ENCODE data around the gene ARHGAP15. TPM values are rescaled to one million over a fixed set of nuclear protein-coding genes. Genes with fewer than 3 reads are reported as not detected.

ARHGAP15 gene
- total RNA-seq, 4 donors from 2014 or later, result 1.2 to 6.0 (median 3.4) TPM

DNA sequence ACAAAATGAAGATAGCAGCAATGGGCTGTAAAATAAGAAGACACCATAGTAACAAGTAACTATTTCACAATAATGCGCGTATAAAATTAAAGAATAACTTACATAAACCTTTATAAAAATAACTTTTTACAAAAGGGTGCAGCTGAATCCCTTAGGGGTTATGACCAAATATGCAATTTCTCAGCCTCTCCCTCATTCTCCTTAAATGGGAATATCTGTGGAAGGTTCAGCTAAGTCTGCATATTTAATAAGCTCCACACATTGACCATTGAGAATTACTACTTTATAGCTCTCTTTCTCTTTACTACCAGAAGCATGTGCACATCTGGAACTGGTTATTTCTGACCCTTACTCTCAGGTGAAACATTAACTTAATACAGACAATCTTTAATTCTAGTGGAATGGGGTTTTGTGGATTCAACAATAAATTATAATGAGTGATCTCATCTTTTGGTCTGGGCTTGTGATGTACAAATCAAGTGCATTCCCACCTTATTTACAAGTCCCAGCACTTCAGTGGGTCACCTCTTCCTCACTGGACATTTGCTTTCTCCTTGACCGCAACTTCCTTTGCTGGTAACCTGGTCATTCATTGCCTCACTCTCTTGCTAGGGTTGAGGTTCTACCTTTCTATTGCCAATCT, 15.7 kb downstream of the ARHGAP15 start:
- H3K4me1 ChIP-seq, result no peaks in the 10 kb centered on the region
- H3K27ac ChIP-seq, result no peak overlapping the region
- H3K27me3 ChIP-seq, result peaks cover 5% of the 10 kb centered on the region
- TF ChIP-seq POLR2A (IDR thresholded peaks at IDR 0.05) (no peak), CTCF (IDR thresholded peaks at IDR 0.05) (no peak), EP300 (IDR thresholded peaks at IDR 0.05) (no peak), POLR2AphosphoS5 (IDR thresholded peaks at IDR 0.05) (no peak)
- no peak overlapping the region for H3K4me3 ChIP-seq
- no peaks in the 10 kb centered on the region for H3K9me3 ChIP-seq
- H3K36me3 ChIP-seq, result no peaks in the 10 kb centered on the region
- WGBS, result 94% methylated on average over 3 of the region's 3 CpGs
- no peak for DNase-seq (ENCODE audit: low spot score in 2 of 2)

DNA sequence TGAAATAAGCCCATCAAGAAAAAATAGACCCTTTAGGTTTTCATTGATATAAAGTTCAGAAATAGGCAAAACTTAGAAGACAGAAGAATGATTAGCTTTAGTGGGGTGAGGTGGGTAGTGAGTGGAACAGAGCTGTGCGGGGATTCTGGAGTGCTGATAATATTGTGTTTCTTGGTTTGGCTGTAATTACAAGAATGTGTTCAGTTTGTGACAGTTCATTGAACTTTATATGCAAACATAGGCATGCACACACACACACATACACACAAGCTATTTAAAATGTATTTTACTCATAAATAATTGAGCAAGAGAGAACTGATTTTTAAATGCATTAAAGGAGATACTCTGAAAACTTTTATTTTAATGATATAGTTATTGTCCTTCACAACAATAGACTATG, 17.1 kb downstream of the ARHGAP15 start:
- Histone ChIP-seq H3K36me3 (no peaks in the 10 kb centered on the region), H3K27ac (no peak overlapping the region), H3K4me3 (no peak overlapping the region), H3K9me3 (no peaks in the 10 kb centered on the region), H3K4me1 (no peaks in the 10 kb centered on the region), H3K27me3 (no peaks in the 10 kb centered on the region)
- no peak for TF ChIP-seq EP300 (IDR thresholded peaks at IDR 0.05)
- 76% methylated on average over 1 of the region's 1 CpG for WGBS
- no peak for DNase-seq (ENCODE audit: low spot score in 2 of 2)

DNA sequence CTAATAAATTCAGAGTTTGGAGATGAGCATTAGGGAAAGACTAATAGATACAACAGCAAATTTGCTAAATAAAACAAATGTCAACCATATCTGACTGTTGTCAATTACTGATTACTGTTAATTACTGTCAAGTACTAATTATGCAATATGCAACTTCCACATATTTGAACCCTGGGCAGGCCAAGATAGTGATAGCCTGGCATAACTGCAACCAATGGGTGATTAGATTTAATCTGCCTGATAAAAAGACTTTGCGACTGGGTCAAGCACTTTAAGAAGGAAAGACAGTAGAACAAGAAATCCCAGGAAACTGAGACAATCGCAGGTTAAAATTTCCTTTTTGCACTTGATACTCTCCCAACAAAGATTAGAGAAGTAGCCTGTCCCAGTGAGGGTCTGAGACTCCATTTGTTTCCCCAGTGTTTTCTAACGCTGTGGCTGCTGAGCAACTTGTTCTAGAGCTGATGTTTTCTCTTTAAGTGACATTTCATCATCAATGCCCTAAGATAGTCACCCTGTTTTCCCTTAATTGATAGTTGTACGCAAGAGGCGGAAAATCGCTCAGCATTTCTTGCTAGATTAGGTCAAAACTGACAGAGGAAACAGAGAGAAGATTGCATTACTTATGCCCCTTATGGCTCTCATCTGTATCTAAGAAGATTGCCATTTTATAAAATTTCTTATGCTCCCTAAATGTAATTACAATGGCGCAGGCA, 17.8 kb downstream of the ARHGAP15 start:
- H3K9me3 ChIP-seq, result no peaks in the 10 kb centered on the region
- WGBS, result 84% methylated on average over 7 of the region's 7 CpGs
- H3K36me3 ChIP-seq, result no peaks in the 10 kb centered on the region
- H3K4me1 ChIP-seq, result no peaks in the 10 kb centered on the region
- no peaks in the 10 kb centered on the region for H3K27me3 ChIP-seq
- H3K4me3 ChIP-seq, result no peak overlapping the region
- no peak for TF ChIP-seq POLR2AphosphoS5 (IDR thresholded peaks at IDR 0.05)
- TF ChIP-seq POLR2A (IDR thresholded peaks at IDR 0.05), result no peak
- TF ChIP-seq CTCF (IDR thresholded peaks at IDR 0.05), result no peak
- TF ChIP-seq EP300 (IDR thresholded peaks at IDR 0.05), result no peak
- DNase-seq (ENCODE audit: low spot score in 2 of 2), result no peak
- H3K27ac ChIP-seq, result no peak overlapping the region

GRCh38 chr2:143148011-143148410, 18.8 kb downstream of the ARHGAP15 start:
- no peak overlapping the region for H3K4me3 ChIP-seq
- TF ChIP-seq EP300 (IDR thresholded peaks at IDR 0.05), result no peak
- no peaks in the 10 kb centered on the region for H3K27me3 ChIP-seq

GRCh38 chr2:143148757-143149156, 19.5 kb downstream of the ARHGAP15 start:
- TF ChIP-seq POLR2AphosphoS5 (IDR thresholded peaks at IDR 0.05) (no peak), EP300 (IDR thresholded peaks at IDR 0.05) (no peak), CTCF (IDR thresholded peaks at IDR 0.05) (no peak), POLR2A (IDR thresholded peaks at IDR 0.05) (no peak)
- 68% methylated on average over 5 of the region's 5 CpGs for WGBS

More at GRCh38 chr2:143148011-143148410, 18.8 kb downstream of the ARHGAP15 start:
- Histone ChIP-seq H3K36me3 (no peaks in the 10 kb centered on the region), H3K27ac (no peak overlapping the region), H3K4me1 (no peaks in the 10 kb centered on the region), H3K9me3 (no peaks in the 10 kb centered on the region)
- DNase-seq (ENCODE audit: low spot score in 2 of 2), result no peak

GRCh38 chr2:143150287-143150686, 21.1 kb downstream of the ARHGAP15 start:
- no peaks in the 10 kb centered on the region for H3K4me1 ChIP-seq
- TF ChIP-seq POLR2A (IDR thresholded peaks at IDR 0.05) (no peak), EP300 (IDR thresholded peaks at IDR 0.05) (no peak), POLR2AphosphoS5 (IDR thresholded peaks at IDR 0.05) (no peak), CTCF (IDR thresholded peaks at IDR 0.05) (no peak)
- no peak for DNase-seq (ENCODE audit: low spot score in 2 of 2)
- peaks cover 3% of the 10 kb centered on the region for H3K27me3 ChIP-seq
- no peak overlapping the region for H3K27ac ChIP-seq
- WGBS, result 66% methylated on average over 4 of the region's 4 CpGs
- no peak overlapping the region for H3K4me3 ChIP-seq
- H3K9me3 ChIP-seq, result no peaks in the 10 kb centered on the region
- H3K36me3 ChIP-seq, result no peaks in the 10 kb centered on the region

More at GRCh38 chr2:143148757-143149156, 19.5 kb downstream of the ARHGAP15 start:
- Histone ChIP-seq H3K27ac (no peak overlapping the region), H3K27me3 (no peaks in the 10 kb centered on the region), H3K9me3 (no peaks in the 10 kb centered on the region), H3K4me1 (no peaks in the 10 kb centered on the region), H3K4me3 (no peak overlapping the region), H3K36me3 (no peaks in the 10 kb centered on the region)
- no peak for DNase-seq (ENCODE audit: low spot score in 2 of 2)

All from suprapubic skin (tissue), 4 donors.